GM21367 (cell line): ENCODE data around the gene PANK4.

Experiments
- ATAC-seq: cut with Tn5 transposase; IDR thresholded peaks from one replicate; pipeline ENCODE4 v1.9.1; 2021; ENCODE audit not compliant: unreplicated experiment

PANK4 gene

DNA sequence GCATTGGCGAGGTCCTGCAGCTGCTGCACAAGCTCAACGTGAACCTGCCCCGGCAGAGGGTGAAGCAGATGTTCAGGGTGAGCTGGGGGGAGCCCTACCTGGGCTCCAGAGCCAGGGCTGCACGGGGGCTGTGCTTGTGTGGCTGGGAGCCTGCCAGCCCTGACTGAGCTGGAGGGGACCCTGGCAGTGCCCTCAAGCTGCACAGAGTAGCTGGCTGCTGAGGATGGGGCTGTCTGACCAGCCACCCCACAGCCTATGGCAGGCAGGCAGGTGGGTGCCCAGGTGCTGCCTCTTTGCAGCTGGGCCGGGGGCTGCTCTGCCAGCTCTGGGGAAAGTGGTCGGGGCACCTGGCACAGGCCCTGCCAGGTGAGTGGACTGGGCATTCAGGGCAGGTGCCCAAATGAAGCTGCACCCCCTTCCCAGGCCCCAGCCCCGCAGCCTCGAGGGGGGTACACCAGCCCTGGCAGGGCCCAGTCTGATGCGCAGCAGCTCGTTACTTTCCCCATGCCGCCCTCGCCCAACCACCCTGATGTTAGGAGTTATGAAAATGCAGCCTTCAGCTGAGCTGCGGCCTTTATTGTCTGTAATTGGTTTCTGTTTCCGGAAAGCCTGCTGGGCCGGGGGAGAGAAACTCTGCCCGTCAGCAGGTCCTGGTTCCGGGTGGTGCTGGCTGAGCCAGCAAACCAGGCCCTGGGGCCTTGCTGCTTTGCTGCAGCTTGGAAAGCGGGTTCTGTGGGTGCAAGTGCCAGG lies 46.0 kb downstream of the PANK4 start:
- no peak for ATAC-seq

DNA sequence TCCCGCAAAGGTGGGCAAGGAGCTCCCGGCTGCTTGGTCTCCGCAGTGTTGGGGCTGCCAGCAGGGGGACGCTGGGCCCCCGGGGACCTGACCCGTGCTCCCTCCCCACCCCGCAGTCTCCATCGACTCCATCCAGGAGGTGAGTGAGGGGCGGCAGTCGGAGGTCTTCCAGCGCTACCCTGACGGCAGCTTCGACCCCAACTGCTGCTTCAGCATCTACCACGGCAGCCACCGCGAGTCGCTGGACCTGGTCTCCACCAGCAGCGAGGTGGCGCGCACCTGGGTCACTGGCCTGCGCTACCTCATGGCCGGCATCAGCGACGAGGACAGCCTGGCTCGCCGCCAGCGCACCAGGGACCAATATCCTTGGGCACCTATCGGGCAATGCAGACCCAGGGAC lies 46.8 kb downstream of the PANK4 start:
- no peak for ATAC-seq

DNA sequence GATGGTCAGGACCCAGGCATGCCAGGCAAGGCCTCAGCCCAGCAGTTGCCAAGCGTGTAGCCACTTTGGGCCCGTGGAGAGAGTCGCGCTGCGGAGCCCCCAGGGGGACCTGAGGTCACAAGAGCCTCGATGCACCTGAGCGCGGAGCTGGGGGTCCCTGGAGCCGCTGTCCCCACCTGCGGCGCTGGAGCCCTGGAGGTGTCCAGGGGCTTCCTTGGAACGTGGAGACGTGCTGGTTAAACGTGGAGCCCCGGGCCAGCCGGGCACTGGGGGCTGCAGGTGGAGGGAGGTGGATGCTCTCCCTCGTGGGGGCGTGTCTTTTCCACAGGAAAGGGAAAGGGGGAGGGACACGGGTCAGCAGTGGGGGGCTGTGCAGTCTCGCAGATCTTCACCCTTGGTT lies 47.2 kb downstream of the PANK4 start:
- ATAC-seq, result no peak

DNA sequence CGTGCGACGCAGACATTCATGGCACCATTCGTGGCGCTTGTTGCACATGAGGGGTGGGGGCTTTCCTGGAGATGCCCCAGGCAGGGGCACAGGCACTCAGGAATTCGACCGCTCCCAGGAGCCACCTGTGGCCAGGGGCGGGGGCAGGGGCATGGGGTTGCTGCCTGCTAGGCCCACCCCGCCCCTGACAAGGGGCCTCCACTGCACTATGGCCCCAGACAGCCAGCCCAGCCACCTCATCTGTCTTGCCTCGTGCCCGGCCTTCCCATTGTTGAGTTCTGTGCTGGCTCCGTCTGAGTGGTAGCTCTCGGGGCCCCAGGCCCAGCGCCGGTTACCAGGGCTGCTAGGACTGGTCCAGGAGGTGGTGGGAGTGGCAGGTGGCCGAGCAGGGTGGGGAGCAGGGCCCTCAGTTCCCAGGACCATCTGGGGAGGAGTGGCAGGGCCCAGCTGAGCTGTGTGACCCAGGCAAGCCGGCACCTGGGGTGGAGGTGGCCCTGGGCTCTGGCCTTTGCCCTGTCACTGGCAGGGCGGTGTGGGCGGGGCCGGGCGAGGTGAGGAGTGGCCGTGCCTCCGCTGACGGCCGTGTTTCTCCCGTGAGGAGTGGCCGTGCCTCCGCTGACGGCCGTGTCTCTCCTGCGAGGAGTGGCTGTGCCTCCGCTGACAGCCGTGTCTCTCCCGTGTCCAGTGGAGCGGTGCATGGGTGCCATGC lies 48.5 kb downstream of the PANK4 start:
- ATAC-seq, result no peak

DNA sequence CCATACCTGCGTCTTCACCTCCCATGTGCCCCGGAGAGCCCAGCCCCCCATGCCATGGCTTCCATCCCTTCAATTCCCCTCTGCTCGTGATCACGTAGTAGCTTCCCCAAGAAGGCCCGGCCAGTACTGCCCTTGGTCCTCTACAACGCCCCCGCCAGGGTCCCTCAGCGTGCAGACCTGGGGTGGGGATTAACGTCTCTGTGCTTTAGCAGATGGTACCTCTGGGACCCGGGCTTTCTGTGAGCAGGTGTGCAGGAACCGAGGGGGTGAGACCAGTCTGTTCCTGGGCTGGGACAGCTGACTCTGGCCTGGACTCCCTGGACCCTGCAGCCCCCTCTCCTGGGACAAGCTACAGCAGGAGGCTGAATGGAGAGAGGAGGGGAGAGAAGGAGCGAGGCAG lies 49.1 kb downstream of the PANK4 start:
- ATAC-seq, result no peak

DNA sequence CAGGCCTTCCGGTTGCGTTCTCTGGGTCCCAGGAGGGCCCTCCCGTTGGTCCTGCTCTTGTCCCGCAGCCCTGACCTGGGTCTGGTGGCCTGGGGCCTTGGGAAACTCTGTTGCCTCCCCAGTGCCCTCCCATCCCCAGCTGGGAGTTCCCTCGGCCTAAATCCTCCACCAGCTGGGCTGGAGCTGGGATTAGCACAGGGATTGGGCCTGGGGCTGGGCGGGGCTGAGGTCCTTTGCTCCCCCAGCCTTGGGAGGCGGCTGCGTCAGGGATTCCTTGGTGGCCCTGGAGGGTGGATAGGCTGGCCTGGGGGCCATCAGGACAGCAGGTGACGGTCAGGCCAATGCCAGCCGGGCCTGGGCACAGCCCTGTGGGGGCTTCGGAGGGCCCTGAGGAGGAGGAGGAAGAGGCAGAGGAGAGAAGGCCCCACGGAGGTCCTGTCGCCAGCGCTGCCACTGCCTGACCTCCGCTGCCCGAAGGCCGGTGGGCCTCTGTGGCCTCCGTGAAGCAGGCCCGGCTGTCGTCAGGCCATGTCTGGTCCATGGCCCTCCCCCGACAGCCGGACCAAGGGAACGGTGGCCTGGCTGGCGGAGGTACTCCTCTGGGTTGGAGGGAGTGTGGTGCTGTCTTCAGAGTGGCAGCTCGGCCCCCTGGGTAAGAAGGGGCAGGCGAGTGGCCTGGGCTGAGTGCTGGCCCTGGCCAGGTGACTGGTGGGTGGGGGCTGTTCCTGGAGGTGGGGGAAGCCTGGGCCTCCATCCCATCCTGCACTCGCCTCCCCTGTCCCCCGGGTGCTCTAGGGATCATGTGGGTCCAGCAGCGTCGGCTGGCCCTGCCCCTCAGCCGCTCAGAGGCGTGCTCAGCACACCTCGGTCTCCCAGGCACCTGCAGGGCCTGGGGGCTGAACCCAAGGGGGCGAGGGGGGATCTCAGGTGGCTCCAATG lies 50.1 kb downstream of the PANK4 start, which contains the start of gene PLCH2:
Gene PLCH2, plus strand, starts transcription at position 229 of the 939 bp plus-strand sequence. Its CDS starts 300 bp downstream, at position 529.
- ATAC-seq, result no peak

DNA sequence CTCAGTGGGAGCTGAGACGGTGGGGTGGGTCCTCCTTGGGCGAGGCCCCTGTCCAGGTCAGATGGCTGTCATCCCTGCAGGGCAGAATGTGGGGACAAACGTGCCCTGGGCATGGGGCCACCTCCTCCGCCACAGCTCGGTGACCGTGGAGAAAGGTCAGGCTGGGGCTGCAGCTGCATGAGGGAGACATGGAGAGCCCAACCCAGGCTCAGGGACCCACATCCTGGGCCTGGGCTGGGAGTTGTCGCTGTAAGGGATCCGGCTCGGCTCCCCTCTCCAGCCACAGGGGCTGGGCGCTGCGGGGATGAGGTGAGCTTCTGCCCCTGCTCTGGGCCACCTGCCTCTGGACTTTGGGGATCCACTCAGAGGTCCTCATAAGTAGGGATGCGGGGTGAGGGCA lies 50.8 kb downstream of the PANK4 start:
- ATAC-seq, result no peak

DNA sequence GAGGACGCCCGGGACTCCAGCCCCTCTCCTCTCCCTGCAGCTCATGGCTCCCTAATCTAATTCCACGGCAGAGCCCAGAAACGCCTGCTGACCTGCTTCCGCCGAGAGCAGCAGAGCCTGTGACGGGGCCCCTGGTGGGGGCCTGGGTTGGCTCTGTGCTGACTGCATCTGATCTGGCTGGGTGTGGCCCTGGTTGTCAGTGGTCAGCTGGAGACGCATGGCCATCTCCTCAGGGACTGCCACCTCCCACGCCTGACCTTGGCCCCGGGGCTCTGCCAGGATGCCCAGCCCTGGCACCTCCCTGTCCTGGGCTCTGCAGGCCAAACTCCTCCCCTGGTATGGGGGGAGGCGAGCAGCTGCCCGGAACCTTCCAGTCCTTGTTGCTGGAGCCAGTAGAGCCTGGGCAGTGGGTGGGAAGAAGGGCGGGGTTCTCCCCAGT lies 51.4 kb downstream of the PANK4 start:
- no peak for ATAC-seq

DNA sequence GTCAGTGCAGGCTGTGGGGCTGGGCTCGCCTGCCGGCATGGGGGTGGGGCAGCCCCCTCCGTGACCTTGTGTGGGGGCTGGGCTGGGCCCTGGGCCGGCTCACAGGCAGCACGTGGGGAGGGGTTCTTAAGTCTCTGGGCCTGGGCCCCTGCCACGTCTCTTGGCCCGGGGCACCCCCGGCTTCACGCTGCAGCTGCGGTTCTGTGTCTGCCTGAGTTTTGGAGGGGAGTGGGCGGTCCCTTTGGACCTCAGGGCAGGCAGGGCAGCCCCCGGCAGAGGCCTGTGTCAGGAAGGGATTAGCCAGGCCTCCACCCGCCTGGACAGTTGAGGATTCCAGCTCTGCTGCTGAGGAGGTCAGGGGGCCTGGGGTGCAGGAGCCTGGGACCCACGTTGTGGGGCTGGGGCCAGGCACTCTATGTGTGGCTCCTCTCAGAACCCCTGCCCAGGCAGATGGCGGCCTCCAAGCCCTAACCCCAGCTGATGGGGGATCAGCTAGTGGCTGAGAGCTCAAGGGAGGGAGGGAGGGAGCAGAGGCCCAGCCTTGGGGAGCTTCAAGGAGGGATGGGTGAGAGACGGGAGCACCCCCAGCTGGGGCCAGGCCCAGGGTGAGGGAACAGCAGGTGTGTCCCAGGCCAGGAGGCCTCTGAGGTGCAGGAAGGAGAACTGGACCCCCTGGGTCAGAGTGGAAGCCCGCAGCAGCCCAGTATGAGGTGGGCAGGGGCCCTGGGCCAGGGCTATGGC lies 52.1 kb downstream of the PANK4 start:
- ATAC-seq, result no peak

DNA sequence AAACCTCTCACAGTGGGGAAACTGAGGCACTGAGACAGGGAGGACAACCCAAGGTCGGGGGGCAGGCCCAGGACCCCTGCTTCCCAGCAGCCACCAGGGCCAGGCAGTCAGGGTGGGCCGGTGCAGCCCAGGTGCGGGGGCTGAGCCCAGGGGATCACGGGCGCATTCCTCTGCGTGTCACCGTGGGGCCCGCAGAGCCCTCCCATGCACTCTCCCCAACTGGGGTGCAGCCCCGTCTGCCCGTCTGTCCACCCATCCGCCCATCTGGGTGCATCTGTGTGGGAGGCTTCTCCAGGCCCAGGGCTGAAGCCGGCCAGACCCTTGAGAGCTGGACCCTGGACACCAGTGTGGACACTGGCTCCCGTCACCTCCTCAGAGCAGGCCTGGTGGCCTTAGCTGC lies 53.2 kb downstream of the PANK4 start:
- ATAC-seq, result no peak

DNA sequence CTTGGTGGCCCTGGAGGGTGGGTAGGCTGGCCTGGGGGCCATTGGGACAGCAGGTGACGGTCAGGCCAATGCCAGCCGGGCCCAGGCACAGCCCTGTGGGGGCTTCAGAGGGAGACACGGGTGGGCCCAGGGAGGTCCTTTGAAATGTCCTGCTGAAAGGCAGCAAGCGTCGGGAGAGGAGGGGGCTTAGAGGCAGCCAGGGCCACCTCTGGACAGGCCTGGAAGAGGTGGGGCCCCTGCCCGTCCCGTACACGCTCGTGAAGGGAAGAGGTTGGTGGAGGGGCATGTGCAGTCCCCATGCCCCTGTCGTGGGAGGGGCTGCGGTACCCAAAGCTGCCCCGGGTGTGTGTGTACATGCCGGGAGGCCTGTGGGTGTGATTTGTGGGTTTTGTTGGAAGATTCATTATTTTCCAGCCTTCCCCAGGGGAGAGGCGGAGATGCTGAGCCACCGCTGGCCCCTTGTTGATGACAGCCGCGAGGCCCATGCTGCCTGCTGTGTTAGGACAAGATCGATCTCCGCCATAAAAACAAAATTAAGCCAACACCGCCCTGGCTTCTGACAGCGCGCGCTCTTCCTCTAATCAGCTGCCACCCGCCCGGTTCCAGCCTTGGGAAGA lies 53.7 kb downstream of the PANK4 start:
- ATAC-seq, result no peak

DNA sequence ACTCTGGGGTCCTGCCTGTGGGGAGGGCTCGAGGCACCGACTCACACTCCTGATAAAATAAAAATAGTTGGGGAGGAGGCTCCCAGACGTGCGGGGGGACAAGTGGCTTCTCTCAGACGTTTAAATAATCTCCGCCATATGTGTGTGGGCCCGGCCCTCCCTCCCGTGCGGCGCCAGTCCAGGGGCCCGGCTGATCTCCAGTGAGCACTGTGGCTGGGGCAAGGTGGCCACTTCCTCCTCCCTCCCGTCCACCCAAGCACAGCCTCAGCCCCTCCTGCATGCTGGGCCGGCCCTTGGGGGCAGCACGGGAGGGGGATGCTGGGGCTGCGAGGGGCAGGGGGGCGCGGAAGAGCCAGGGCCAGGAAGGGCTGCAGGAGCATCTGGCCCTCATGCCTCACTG lies 54.3 kb downstream of the PANK4 start:
- no peak for ATAC-seq

DNA sequence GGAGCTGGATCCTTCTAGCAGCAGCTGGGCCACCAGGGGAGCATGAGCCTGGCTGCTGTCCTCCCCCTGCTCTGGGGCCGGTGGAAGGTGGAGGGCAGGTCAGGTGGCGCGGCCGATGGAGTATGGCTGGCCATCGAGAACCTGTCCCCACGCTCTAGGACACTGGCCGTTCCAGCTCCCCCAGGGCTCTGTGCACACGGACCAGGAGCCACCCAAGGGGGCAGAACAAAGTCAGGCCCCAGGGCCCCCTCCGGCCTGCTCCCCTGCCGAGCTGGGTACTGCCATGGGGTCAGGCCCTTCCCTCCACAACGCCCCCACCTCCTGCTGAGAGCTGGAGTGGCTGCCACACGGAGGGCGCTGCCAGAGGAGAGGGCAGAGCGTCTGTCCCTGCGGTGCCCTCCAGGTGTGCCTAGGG lies 54.8 kb downstream of the PANK4 start:
- ATAC-seq, result no peak

DNA sequence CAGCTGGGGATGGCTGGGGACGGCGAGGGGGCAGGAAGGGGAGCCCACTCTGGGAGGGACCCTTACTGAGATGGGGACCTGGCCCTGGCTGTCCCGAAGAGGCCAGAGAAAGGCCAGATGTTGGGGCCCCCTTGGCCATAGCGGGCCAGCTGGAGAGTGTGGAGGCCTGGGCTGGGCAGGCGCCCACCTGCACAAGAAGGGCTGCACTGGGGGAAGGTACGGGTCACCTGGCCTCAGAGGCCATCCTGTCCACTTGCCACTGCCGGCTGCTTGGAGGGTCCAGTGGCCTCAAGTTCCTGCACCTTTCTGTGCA lies 55.3 kb downstream of the PANK4 start:
- ATAC-seq, result no peak

DNA sequence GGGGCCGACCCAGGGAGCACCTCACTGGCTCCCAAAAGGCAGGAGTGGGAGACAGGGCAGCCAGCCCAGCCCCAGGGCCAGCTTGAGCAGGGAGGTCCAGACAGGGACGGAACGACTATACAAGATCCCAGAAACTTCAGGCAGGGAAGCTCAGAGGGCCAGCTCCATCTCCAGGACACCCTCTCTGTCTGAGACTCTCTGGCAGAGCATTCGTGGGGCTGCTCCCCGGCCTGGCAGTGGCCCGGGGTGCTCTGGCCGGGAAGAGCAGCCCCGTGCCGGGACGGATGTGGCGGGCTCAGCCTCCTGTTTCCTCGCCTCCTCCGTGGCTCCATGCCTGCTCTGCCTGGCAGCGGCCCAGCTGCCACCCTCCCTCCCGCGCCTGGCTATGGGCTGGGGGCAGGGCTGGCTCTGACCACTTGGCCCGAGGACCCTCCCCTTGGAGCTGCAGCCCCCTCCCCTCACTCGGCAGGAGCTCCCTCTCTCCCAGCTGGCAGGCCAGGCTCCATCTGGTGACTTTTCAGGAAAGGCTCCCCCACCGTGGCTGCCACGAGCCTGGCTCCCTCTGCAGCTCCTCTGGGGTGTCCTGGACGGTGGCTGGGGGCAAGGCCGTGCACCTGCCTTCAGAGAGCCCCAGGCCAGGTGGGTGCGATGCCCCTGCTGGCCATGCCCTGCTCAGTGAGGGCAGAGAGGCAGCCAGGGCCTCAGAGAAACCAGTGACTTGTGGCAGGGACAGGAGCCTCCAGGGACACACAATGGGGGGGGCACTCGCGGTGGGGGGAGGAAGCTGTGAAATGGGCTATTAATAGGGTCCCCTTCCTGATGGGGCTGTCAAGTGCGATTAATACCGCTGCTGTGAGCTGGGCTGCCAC lies 55.9 kb downstream of the PANK4 start:
- ATAC-seq, result no peak

DNA sequence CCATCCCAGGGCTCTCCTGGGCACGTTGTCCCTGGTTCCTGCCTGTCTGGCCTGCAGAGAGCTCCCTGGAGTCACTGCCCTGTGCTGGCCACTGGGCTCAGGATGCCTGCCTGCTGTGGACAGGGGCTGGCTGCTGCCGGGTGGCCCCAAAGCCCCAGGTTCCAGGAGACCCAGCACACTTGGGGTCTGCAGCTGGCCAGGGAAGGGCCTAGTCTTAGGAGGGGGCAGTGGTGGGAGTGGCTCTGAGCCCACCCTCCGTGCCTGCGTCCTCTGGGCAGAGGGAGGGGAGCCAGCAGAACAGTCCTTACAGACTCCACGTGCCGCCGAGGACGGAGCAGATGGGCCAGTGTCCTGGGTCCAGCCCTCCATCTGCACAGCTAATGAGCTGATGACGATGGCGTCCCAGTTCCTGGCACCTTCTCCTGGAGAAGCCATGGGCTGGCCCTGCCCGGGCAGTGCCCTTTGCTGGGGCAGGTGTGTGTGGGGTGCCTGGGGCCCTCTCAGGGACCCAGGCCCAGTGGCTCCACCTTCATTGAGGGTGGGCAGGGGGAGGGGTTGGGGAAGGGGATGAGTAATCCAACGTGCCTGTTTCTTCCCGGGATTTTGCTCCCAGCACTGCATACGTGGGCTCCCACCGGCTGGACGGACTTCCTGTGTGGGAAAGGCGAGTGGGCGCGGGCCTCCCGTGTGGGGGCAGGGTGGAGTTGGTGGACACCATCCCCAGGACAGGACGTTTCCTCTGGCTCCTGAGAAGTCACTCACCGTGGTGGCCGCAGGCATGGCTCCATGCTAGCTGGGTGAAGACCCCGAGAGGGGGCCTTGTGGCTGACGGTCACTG lies 57.1 kb downstream of the PANK4 start:
- ATAC-seq, result no peak

DNA sequence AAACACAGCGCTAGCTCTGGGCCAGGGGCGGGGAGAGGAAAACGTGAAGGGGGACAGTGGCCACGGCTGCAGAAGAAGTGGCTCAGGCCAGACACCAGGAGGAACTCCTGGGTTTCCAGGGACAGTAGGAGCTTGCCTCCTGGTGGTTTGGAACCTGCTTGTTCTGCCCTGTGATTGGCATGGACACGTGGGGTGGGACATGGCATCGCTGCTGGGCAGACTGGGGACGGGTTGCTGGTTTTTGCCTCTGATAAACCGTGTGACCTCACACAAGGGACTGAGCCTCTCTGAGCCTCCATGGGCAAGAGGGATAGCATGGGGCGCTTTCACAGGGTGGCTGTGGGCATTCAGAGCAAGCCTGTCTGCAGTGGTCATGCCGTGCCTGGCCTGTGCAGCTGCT lies 57.9 kb downstream of the PANK4 start:
- ATAC-seq, result no peak

DNA sequence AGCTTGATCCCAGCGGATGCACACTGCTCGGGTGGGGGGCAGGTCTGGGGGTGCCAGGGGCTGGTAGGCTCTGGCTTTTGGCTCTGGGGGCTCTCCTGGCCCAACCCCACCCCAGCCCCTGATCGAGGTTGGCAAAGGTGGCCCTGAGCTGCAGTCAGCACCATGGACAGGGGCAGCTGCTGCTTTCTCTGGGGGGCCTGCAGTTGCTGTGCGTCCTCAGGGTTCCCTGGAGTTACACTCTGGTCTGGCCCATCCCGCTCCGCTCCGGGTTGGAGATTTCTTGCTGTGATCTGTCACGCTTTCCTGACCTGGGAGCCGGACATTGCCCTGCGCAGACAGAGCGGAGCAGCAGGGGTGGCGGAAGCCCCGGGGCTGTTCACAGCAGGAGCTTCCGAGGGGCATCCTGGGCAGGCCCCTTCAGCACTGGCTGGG lies 58.3 kb downstream of the PANK4 start:
- ATAC-seq, result no peak
